ENCODE results near the gene ARHGAP19.

Gene ARHGAP19

GRCh38 chr10:97213431-97213830 is 79.0 kb downstream of the ARHGAP19 start:
- TF ChIP-seq CREB5 (CRISPR knock-in tag; IDR thresholded peaks at IDR 0.05; ENCODE audit: low read depth) (no peak), ESRRG (CRISPR knock-in tag; IDR thresholded peaks at IDR 0.05) (no peak), SNAI2 (CRISPR knock-in tag; IDR thresholded peaks at IDR 0.05) (no peak), CSDC2 (CRISPR knock-in tag; IDR thresholded peaks at IDR 0.05) (no peak), ZFP3 (CRISPR knock-in tag; IDR thresholded peaks at IDR 0.05) (no peak), RARB (CRISPR knock-in tag; IDR thresholded peaks at IDR 0.05) (no peak), ISL1 (CRISPR knock-in tag; IDR thresholded peaks at IDR 0.05) (no peak), OSR1 (CRISPR knock-in tag; IDR thresholded peaks at IDR 0.05) (no peak), ARNTL (CRISPR knock-in tag; IDR thresholded peaks at IDR 0.05; ENCODE audit: borderline replicate concordance, low read depth) (no peak), PPARA (CRISPR knock-in tag; IDR thresholded peaks at IDR 0.05; ENCODE audit: borderline replicate concordance) (no peak), BACH2 (CRISPR knock-in tag; IDR thresholded peaks at IDR 0.05; ENCODE audit: borderline replicate concordance) (no peak), TCF4 (CRISPR knock-in tag; IDR thresholded peaks at IDR 0.05; ENCODE audit: borderline replicate concordance) (no peak), ZNF8 (CRISPR knock-in tag; IDR thresholded peaks at IDR 0.05) (no peak), ZNF565 (CRISPR knock-in tag; conservative IDR thresholded peaks at IDR 0.05; ENCODE audit: low read depth) (no peak)
- TF ChIP-seq, protein P1, sequence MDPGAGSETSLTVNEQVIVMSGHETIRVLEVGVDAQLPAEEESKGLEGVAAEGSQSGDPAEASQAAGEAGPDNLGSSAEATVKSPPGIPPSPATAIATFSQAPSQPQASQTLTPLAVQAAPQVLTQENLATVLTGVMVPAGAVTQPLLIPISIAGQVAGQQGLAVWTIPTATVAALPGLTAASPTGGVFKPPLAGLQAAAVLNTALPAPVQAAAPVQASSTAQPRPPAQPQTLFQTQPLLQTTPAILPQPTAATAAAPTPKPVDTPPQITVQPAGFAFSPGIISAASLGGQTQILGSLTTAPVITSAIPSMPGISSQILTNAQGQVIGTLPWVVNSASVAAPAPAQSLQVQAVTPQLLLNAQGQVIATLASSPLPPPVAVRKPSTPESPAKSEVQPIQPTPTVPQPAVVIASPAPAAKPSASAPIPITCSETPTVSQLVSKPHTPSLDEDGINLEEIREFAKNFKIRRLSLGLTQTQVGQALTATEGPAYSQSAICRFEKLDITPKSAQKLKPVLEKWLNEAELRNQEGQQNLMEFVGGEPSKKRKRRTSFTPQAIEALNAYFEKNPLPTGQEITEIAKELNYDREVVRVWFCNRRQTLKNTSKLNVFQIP (CRISPR knock-in tag; IDR thresholded peaks at IDR 0.05; ENCODE audit: borderline replicate concordance, low read depth) = no peak
- TF ChIP-seq, protein P2, sequence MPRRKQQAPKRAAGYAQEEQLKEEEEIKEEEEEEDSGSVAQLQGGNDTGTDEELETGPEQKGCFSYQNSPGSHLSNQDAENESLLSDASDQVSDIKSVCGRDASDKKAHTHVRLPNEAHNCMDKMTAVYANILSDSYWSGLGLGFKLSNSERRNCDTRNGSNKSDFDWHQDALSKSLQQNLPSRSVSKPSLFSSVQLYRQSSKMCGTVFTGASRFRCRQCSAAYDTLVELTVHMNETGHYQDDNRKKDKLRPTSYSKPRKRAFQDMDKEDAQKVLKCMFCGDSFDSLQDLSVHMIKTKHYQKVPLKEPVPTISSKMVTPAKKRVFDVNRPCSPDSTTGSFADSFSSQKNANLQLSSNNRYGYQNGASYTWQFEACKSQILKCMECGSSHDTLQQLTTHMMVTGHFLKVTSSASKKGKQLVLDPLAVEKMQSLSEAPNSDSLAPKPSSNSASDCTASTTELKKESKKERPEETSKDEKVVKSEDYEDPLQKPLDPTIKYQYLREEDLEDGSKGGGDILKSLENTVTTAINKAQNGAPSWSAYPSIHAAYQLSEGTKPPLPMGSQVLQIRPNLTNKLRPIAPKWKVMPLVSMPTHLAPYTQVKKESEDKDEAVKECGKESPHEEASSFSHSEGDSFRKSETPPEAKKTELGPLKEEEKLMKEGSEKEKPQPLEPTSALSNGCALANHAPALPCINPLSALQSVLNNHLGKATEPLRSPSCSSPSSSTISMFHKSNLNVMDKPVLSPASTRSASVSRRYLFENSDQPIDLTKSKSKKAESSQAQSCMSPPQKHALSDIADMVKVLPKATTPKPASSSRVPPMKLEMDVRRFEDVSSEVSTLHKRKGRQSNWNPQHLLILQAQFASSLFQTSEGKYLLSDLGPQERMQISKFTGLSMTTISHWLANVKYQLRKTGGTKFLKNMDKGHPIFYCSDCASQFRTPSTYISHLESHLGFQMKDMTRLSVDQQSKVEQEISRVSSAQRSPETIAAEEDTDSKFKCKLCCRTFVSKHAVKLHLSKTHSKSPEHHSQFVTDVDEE (CRISPR knock-in tag; IDR thresholded peaks at IDR 0.05) = no peak
- TF ChIP-seq, protein P3, sequence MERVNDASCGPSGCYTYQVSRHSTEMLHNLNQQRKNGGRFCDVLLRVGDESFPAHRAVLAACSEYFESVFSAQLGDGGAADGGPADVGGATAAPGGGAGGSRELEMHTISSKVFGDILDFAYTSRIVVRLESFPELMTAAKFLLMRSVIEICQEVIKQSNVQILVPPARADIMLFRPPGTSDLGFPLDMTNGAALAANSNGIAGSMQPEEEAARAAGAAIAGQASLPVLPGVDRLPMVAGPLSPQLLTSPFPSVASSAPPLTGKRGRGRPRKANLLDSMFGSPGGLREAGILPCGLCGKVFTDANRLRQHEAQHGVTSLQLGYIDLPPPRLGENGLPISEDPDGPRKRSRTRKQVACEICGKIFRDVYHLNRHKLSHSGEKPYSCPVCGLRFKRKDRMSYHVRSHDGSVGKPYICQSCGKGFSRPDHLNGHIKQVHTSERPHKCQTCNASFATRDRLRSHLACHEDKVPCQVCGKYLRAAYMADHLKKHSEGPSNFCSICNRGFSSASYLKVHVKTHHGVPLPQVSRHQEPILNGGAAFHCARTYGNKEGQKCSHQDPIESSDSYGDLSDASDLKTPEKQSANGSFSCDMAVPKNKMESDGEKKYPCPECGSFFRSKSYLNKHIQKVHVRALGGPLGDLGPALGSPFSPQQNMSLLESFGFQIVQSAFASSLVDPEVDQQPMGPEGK (CRISPR knock-in tag; IDR thresholded peaks at IDR 0.05; ENCODE audit: borderline replicate concordance) = no peak
- no peak for ATAC-seq

DNA sequence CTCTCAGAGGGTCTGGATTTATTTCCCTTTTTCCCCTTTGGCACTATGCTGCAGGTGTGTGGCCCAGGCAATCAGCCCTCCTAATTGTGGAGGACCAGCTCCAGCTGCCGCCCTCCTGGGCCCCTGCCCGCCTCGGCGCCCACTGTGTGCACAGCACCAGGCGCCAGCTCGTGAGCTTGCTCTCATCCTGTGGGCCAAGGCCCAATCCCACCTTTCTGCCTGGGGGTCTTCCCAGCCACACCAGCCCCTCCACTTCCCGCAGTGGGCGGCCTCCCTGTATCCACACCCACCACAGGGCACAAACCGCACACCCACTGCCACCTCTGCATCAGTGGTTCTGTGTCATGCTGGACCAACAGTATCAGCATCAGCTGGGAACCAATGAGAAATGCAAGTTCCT is 81.2 kb downstream of the ARHGAP19 start:
- ATAC-seq = no peak
- no peak for TF ChIP-seq BACH2 (CRISPR knock-in tag; IDR thresholded peaks at IDR 0.05; ENCODE audit: borderline replicate concordance)
- TF ChIP-seq CSDC2 (CRISPR knock-in tag; IDR thresholded peaks at IDR 0.05) = no peak
- TF ChIP-seq ISL1 (CRISPR knock-in tag; IDR thresholded peaks at IDR 0.05) = no peak
- no peak for TF ChIP-seq RARB (CRISPR knock-in tag; IDR thresholded peaks at IDR 0.05)
- no peak for TF ChIP-seq ZNF8 (CRISPR knock-in tag; IDR thresholded peaks at IDR 0.05)
- no peak for TF ChIP-seq ZC3H10 (CRISPR knock-in tag; IDR thresholded peaks at IDR 0.05)
- TF ChIP-seq CSRNP3 (CRISPR knock-in tag; IDR thresholded peaks at IDR 0.05) = no peak
- TF ChIP-seq ZNF70 (CRISPR knock-in tag; IDR thresholded peaks at IDR 0.05) = no peak
- TF ChIP-seq, protein P1 (CRISPR knock-in tag; IDR thresholded peaks at IDR 0.05; ENCODE audit: borderline replicate concordance, low read depth) = no peak
- TF ChIP-seq TOX (CRISPR knock-in tag; IDR thresholded peaks at IDR 0.05; ENCODE audit: borderline replicate concordance) = no peak
- TF ChIP-seq ESRRG (CRISPR knock-in tag; IDR thresholded peaks at IDR 0.05) = no peak
- no peak for TF ChIP-seq PPARA (CRISPR knock-in tag; IDR thresholded peaks at IDR 0.05; ENCODE audit: borderline replicate concordance)
- TF ChIP-seq ZFP30 (CRISPR knock-in tag; IDR thresholded peaks at IDR 0.05) = no peak
- no peak for TF ChIP-seq SNAI2 (CRISPR knock-in tag; IDR thresholded peaks at IDR 0.05)
